Measurements from ENCODE around the gene ALAS2. TPM values are rescaled to one million over a fixed set of nuclear protein-coding genes. Genes with fewer than 3 reads are reported as not detected.
"Not testable (repeated sequence)": the region's sequence is repeated elsewhere in the genome, so short reads cannot be mapped to it uniquely, and the experiment has no call there.

ALAS2 gene
- total and polyA plus RNA-seq, 2 donors (not counting 1 experiment from before 2014, with no cell fraction given), result not detected

GRCh38 chrX:55072286-55072685, 41.5 kb upstream of the ALAS2 start:
- no peaks in the 10 kb centered on the region for H3K36me3 ChIP-seq (ENCODE audit: control insufficient read depth, insufficient read depth, low read length)
- no peak overlapping the region for H2AFZ ChIP-seq (ENCODE audit: low read length)
- no peaks in the 10 kb centered on the region for H4K20me1 ChIP-seq (ENCODE audit: control insufficient read depth, extremely low read depth, insufficient read depth, low read length)
- no peak overlapping the region for H3K4me3 ChIP-seq (replicated peaks in 1 of 4; ENCODE audit: control extremely low read depth in 1 of 4, insufficient read depth in 1 of 4, low read depth in 3 of 4, low read length in 4 of 4)
- H3K4me2 ChIP-seq (ENCODE audit: extremely low read depth, insufficient read depth, low read length), result no peak overlapping the region
- no peaks in the 10 kb centered on the region for H3K4me1 ChIP-seq (ENCODE audit: control insufficient read depth, extremely low read depth, insufficient read depth, low read length)
- H3K79me2 ChIP-seq (ENCODE audit: control insufficient read depth, insufficient read depth, low read length), result no peaks in the 10 kb centered on the region
- no peak for DNase-seq (ENCODE audit: low read depth in 2 of 2)
- TF ChIP-seq EZH2 (IDR thresholded peaks at IDR 0.05; ENCODE audit: low read length, missing control alignments) (no peak), CTCF (conservative IDR thresholded peaks at IDR 0.05 in 1 of 2, IDR thresholded peaks at IDR 0.05 in 1 of 2; ENCODE audit: low read depth in 1 of 2, low read length in 2 of 2) (no peak)
- H3K9me3 ChIP-seq (ENCODE audit: control insufficient read depth, insufficient read depth, low read depth, low read length), result no peaks in the 10 kb centered on the region
- H3K9ac ChIP-seq (ENCODE audit: insufficient read depth, low read length), result no peak overlapping the region
- H3K27me3 ChIP-seq (ENCODE audit: control insufficient read depth, insufficient read depth, low read length), result no peaks in the 10 kb centered on the region
- H3K27ac ChIP-seq (ENCODE audit: insufficient read depth, low read length), result no peak overlapping the region

GRCh38 chrX:55067180-55067579, 36.4 kb upstream of the ALAS2 start:
- H4K20me1 ChIP-seq (ENCODE audit: control insufficient read depth, extremely low read depth, insufficient read depth, low read length); H3K79me2 ChIP-seq (ENCODE audit: control insufficient read depth, insufficient read depth, low read length); H3K4me2 ChIP-seq (ENCODE audit: extremely low read depth, insufficient read depth, low read length); H3K4me3 ChIP-seq (replicated peaks in 1 of 4; ENCODE audit: control extremely low read depth in 1 of 4, insufficient read depth in 1 of 4, low read depth in 3 of 4, low read length in 4 of 4); H3K27me3 ChIP-seq (ENCODE audit: control insufficient read depth, insufficient read depth, low read length); H3K4me1 ChIP-seq (ENCODE audit: control insufficient read depth, extremely low read depth, insufficient read depth, low read length); H3K9me3 ChIP-seq (ENCODE audit: control insufficient read depth, insufficient read depth, low read depth, low read length); DNase-seq (ENCODE audit: low read depth in 2 of 2); H3K9ac ChIP-seq (ENCODE audit: insufficient read depth, low read length); H3K27ac ChIP-seq (ENCODE audit: insufficient read depth, low read length); H2AFZ ChIP-seq (ENCODE audit: low read length); H3K36me3 ChIP-seq (ENCODE audit: control insufficient read depth, insufficient read depth, low read length): not testable (repeated sequence)

- peak overlapping the region in 1 of 4 experiments; percentile 24 for H3K4me3 ChIP-seq (replicated peaks in 1 of 4; ENCODE audit: control extremely low read depth in 1 of 4, insufficient read depth in 1 of 4, low read depth in 3 of 4, low read length in 4 of 4)
- H3K4me2 ChIP-seq (ENCODE audit: extremely low read depth, insufficient read depth, low read length), result no peak overlapping the region
- no peaks in the 10 kb centered on the region for H3K79me2 ChIP-seq (ENCODE audit: control insufficient read depth, insufficient read depth, low read length)
- no peak overlapping the region for H3K27ac ChIP-seq (ENCODE audit: insufficient read depth, low read length)
- peak; percentile 12 to 46 for DNase-seq (ENCODE audit: low read depth in 2 of 2)
- H4K20me1 ChIP-seq (ENCODE audit: control insufficient read depth, extremely low read depth, insufficient read depth, low read length), result no peaks in the 10 kb centered on the region
- TF ChIP-seq CTCF (conservative IDR thresholded peaks at IDR 0.05 in 1 of 2, IDR thresholded peaks at IDR 0.05 in 1 of 2; ENCODE audit: low read depth in 1 of 2, low read length in 2 of 2), result peak; percentile 69 to 81
- no peak for TF ChIP-seq EZH2 (IDR thresholded peaks at IDR 0.05; ENCODE audit: low read length, missing control alignments)
- no peaks in the 10 kb centered on the region for H3K4me1 ChIP-seq (ENCODE audit: control insufficient read depth, extremely low read depth, insufficient read depth, low read length)
- no peaks in the 10 kb centered on the region for H3K9me3 ChIP-seq (ENCODE audit: control insufficient read depth, insufficient read depth, low read depth, low read length)
- H3K36me3 ChIP-seq (ENCODE audit: control insufficient read depth, insufficient read depth, low read length), result no peaks in the 10 kb centered on the region
- no peaks in the 10 kb centered on the region for H3K27me3 ChIP-seq (ENCODE audit: control insufficient read depth, insufficient read depth, low read length)
- H3K9ac ChIP-seq (ENCODE audit: insufficient read depth, low read length), result no peak overlapping the region
- no peak overlapping the region for H2AFZ ChIP-seq (ENCODE audit: low read length)
Measured at GRCh38 chrX:55057675-55058249, 27.0 kb upstream of the ALAS2 start.

Measured in fibroblast of lung (primary cell).